Stomach (tissue), 4 donors: Measurements from ENCODE around the gene KCND2.

ENCODE experiments used
- CTCF ChIP-seq, 7 experiments: fragments of 450-650 bp in 4 of 7; fragments of 200-600 bp in 3 of 7; sonication (generic) in 3 of 7; IDR thresholded peaks; one replicate each; pipeline ENCODE4 v1.5.1; 2016 to 2019; ENCODE audit warnings: antibody characterized with exemption in 7 of 7, control low read depth in 2 of 7, mild to moderate bottlenecking in 1 of 7
- POLR2A ChIP-seq, 4 donors: fragments of 450-650 bp; IDR thresholded peaks; one replicate each; pipeline ENCODE4 v1.6.1; 2016; ENCODE audit warnings: antibody characterized with exemption in 4 of 4, control low read depth in 2 of 4, mild to moderate bottlenecking in 1 of 4, moderate library complexity in 1 of 4

GRCh38 chr7:120731271-120731670, 458.3 kb downstream of the KCND2 start:
- TF ChIP-seq CTCF (IDR thresholded peaks at IDR 0.05): no peak
- TF ChIP-seq POLR2A (IDR thresholded peaks at IDR 0.05): no peak
